Mammary epithelial cell (primary cell): ENCODE results near the gene GFOD1.

ENCODE experiments used
- CTCF ChIP-seq, 2 donors: IDR thresholded peaks in 1 of 2; conservative IDR thresholded peaks in 1 of 2; 2 replicates each; pipeline ENCODE4 v1.5.1; 2011 to 2012; ENCODE audit warnings: inconsistent platforms in 2 of 2, low read length in 2 of 2, mild to moderate bottlenecking in 2 of 2, control low read depth in 1 of 2, low read depth in 1 of 2; ENCODE audit not compliant: insufficient read depth in 1 of 2; ENCODE audit errors: extremely low read depth in 1 of 2
- EZH2 ChIP-seq: IDR thresholded peaks from 2 replicates; pipeline ENCODE4 v1.6.1; 2012; ENCODE audit warnings: low read length, inconsistent platforms, borderline replicate concordance

- TF ChIP-seq CTCF (conservative IDR thresholded peaks at IDR 0.05 in 1 of 2, IDR thresholded peaks at IDR 0.05 in 1 of 2; ENCODE audit: extremely low read depth in 1 of 2, insufficient read depth in 1 of 2, low read depth in 1 of 2, low read length in 2 of 2) (no peak), EZH2 (no peak)
Measured at GRCh38 chr6:13367396-13367795, 120.0 kb downstream of the GFOD1 start.
